ENCODE measurements around the gene ATF1.

GRCh38 chr12:50718760-50719159, 45.1 kb upstream of the ATF1 start:
- TF ChIP-seq CTCF (conservative IDR thresholded peaks at IDR 0.05) = no peak
- TF ChIP-seq ZFX (IDR thresholded peaks at IDR 0.05) = no peak

All from C4-2B (cell line).